Globus pallidus (tissue), 1 donor: ENCODE measurements around the gene APOBEC3G.
"Not testable (repeated sequence)": the region's sequence is repeated elsewhere in the genome, so short reads cannot be mapped to it uniquely, and the experiment has no call there.

Experiments
- DNase-seq: peaks from one replicate; pipeline ENCODE4 v3.0.0-alpha.2; 2015; ENCODE audit warnings: low spot score

APOBEC3G gene

DNA sequence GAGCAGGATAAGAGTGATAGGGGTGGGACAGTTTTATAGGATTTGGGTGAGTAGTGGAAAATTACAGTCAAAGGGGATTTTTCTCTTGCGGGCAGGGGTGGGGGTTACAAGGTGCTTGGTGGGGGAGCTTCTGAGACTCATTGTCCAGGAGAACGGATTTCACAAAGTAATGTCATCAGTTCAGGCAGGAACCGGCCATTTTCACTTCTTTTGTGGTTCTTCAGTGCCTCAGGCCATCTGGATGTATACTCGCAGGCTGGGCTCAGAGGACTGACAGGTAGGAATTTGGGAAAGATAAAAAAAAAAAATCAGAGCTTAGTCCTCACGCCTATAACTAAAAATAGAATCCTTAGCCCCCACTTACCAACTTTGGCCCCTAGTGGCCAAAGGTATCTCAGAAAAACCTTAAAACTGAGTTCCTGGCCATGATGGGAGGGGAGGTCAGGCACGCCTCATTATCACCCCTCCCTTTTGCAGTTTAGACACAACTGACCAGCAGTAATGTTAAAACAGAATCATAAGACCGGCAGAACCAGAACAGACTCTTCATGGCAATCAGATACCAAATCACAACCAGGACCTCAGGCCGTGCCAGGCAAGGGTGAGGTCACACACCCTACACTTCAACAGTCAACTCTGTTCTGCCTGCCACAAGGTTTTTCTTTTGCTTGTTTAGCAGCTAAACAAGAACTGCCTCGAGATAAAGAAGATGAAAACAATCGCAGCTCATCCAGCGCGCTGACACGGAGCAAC, 8.9 kb upstream of the APOBEC3G start:
- no peak for DNase-seq

DNA sequence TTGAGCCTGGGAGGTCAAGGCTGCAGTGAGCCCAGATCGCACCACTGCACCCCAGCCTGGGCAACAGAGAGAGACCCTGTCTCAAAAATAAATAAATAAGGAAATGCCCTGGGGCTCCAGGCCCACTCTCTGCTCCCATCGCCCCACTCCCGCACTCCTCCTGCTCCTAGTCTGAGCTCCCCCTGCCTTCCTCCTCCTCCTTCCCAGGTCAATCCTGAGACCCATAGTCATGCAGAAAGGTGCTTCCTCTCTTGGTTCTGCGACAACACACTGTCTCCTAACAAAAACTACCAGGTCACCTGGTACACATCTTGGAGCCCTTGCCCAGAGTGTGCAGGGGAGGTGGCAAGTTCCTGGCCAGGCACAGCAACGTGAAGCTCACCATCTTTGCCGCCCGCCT, 6.9 kb upstream of the APOBEC3G start:
- no peak for DNase-seq

DNA sequence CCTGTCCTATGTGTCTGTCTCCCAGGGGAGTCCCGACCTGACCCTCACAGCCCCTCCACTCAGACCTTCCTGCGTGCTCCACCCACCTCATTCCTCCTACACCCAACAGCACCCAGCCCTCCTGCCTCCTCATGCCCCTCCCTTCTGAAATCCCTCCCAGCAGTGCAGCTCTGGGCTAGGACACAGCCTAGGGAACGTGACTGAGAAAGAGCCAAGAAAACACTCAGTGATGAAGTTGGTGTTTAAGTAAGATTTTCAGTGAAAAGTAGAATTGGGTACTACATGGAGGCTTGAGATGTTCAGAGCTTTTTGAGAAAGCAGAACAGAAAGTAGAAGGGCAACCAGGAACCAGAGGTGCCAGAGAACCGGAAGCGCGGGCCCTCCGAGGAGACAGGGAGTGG, 4.5 kb upstream of the APOBEC3G start:
- not testable (repeated sequence) for DNase-seq

DNA sequence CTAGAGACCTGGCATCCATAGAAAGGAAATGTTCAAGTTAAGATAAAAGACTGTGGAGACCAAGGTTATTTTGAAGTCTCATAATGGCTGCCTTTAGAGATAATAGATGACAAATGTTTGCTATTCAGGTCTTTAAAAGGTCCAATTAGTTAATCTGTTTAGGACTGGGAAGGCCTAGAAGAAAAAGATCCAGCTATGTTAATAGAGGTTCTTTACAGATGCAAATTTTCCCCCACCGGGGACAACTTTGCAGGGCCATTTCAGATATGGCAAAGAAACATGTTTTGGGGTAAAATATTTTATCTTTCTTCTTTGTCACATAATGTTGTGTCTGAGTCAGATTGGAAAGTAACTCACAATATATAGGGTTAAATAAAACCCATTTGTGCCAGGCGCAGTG, 3.1 kb upstream of the APOBEC3G start:
- no peak for DNase-seq

DNA sequence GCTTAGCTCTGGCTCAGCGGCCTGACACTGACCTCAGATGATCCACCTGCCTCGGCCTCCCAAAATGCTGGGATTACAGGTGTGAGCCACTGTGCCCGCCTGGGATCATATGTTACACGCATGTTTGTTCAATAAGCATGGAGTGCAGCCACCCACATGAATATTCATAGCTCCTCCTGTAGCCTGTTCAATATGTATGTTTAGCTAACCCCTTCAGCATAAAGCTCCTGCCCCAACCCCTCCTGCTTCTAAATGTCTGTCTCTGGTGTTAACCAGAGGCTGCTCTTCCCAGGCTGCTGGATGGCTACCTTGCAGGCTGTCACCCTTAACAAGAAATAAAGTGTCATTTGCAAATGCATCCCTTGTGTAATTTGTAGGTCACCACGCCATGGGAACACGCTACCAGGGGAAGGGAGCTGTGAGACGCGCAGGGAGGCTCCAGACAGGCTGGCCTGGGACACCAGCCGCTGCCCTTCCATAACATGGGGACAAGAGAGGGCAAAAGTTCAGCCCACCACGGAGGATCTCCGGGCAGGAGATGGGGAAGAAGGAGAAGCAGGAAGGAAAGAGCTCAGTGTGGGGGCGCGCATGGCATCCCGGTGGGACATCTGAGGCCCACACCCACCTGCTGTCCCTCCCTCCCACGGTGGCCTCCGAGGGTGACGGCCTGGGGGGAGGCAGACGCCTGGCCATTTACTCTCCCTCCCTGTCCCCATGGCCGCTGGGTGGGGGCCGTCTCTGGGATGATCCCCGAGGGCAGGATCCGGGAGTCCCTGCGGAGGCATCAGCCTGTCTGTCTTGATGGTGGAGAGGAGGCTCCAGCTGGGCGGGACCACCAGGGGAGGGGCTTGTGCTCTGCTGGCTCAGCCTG, 685 bp upstream of the APOBEC3G start:
- not testable (repeated sequence) for DNase-seq

DNA sequence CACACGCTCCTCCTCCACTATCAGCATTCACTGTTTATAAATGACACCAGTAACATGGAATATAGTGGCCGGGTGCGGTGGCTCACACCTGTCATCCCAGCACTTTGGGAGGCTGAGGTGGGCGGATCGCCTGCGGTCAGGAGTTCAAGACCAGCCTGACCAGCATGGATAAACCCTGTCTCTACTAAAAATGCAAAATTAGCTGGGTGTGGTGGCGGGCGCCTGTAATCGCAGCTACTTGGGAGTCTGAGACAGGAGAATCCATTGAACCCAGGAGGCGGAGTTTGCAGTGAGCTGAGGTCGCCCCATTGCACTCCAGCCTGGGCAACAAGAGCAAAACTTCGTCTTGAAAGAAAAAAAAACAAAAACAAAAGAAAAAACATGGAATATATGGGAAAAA, 837 bp downstream of the APOBEC3G start:
- DNase-seq, result not testable (repeated sequence)

DNA sequence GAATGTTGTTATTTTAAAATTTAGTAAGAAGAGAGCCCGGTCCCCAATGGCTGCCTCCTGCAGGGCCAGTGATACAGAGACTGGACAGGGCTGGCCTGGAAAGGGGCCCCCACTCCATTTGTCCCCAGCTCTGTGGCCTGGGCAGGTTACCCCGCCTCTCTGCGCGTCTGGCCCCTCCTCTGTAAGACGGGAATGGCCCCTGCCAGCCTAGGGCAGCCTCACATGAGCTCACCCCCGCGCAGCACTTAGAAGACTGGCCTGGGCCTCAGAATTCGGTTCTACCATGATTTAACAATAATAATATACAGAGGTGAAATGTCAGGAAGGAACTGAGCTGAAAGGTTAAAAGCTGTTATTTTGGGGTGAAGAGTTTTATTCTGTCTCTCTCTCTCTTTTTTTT, 1.3 kb downstream of the APOBEC3G start:
- no peak for DNase-seq

DNA sequence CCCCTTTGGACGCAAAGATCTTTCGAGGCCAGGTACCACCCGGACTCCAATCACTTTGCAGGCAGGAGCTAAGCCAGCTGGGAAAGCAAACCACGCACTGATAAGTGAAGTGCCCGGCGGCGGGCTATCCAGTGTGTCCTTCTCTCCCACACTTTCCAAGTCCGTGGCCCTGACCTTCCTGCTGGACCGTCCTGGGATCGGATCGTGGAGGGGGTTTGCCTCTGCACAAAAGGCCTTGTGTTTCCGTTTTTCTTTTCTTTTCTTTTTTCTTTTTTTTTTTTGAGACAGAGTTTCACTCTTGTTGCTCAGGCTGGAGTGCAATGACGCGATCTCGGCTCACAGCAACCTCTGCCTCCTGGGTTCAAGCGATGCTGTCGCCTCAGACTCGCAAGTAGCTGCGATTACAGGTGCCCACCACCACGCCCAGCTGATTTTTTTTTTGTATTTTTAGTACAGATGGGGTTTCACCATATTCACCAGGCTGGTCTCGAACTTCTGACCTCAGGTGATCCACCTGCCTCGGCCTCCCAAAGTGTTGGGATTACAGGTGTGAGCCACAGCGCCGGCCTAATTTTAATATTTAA, 2.1 kb downstream of the APOBEC3G start:
- not testable (repeated sequence) for DNase-seq

DNA sequence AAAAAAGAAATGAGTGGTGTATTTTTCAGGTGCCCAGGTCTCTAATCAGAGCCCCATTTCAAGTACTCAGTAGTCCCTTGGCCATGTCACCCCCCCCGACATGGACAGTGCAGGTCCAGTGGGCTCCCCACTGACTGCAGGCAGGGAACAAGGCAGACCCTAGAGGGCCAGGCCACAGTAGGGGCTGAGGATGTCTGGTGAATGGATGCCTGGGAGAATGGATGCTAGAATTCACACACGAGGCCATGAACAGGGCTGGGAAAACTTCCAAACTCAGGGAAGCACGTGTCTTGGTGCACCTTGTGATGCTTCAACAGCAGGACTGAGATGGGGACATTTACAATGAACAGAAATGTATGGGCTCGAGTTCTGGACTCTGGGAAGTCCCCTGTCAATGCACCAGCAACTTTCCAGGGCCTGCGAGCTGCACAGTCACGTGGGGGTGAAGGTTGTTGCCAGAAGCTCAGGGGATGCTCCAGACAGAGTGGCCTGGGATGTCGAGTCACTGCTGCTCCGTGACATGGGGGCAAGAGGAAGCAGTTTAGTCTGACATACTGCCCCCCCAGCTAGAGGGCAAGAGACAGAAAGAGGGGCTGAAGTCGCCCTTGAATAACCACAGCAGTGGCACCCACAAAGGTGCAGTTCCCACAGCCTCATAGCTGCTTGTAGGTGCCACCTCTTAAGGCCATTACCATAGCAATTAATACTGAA, 3.1 kb downstream of the APOBEC3G start:
- no peak for DNase-seq

DNA sequence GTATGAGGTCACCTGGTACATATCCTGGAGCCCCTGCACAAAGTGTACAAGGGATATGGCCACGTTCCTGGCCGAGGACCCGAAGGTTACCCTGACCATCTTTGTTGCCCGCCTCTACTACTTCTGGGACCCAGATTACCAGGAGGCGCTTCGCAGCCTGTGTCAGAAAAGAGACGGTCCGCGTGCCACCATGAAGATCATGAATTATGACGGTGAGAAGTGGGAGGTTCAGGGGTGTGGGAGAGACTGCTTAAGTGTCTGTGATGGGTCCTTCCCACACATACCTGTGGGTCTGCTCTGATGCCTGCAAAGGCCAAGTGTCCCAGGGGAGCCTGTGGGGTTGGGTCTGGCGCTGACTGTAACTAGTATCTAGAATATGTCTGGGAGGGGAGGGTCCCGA, 3.9 kb downstream of the APOBEC3G start:
- DNase-seq, result no peak

DNA sequence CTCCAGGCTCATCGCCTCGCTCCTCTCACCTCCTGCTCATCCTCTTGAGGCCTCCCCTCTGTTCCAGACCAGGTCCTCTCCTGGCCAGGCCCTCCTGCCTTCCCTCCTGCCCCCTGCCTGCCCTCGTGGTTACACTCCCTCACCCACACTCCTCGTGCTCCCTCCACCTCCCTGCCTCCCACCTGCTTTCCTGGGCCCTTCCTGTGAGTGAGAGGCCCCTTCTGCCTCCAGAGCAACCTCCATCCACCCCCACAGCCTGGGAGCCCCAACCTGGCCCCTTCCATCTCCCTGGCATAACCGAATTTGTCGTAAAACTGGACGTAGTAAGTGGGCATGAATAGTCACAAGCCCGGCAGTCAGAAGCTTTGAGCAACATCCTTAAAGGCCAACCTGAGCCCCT, 4.5 kb downstream of the APOBEC3G start:
- DNase-seq, result no peak

DNA sequence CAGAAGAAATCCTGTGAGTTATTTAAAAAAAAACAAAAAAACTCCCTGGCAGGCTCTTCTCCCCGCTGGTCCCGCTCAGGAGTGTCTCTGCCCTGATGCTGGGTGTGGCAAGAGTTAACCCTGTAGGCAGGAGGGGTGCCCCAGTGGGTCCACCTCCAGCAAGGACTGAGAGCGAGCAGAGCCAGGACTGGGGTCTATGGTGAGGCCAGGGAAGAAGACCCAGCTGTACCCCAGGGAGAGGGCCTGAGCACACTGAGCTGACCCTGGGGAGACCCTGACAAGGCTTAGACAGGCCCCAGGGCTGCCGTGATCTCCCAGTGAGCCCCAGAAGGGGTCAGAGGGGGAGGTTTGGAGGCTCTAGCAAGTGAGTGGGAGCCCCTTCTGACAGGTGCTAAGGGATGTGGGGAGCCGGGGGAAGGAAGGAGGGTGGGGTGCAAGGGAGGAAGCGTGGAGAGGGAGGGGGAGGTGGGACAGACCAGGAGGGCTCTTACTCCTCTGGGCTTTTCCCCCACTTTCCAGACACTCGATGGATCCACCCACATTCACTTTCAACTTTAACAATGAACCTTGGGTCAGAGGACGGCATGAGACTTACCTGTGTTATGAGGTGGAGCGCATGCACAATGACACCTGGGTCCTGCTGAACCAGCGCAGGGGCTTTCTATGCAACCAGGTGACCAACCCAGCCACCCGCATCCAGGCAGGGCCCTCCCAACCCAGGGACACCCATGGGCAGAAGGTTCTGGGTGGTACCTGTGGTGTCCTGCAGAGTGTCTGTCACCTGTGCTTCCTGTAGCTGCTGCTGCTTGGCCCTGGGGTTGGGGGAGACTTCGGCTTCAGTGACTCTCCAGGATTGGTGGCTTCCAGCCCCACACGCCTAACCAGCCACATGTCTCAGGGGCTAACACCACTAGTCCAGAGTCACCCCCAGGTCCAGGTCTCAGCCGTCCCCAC, 6.4 kb downstream of the APOBEC3G start:
- no peak for DNase-seq

DNA sequence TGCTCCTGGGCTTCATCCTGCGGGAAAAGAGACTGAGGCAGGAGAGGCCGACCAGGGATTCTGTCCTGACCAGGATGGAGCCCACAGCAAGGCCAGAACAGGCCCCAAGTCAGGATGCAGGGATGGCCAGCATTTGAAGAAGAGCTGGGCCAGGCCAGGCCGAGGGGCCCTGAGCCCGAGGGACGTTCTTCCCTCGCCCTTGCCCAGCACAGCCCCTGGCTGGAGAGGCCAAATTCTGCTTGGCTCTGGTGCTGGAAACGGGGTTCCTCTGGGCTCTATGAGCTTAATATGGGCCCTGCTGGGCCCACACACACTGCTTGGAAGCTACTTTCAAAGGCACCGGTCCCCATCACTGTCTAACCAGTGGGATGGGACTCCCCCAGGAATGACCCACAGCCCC, 7.6 kb downstream of the APOBEC3G start:
- no peak for DNase-seq

DNA sequence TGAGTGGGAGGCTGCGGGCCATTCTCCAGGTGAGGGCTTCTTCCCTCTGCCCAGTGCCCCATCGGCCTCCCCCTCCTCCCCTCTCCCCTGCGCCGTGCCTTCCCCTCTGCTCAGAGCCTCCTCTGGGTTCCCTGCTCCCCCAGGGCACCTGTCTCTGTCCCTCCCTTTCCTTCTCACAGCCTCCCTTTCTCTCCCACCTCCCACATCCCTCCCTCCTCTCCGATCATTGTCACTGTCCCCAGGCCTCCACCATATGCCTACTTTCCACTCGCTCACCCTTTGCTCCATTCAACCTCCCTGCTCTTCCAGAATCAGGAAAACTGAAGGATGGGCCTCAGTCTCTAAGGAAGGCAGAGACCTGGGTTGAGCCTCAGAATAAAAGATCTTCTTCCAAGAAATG, 10.0 kb downstream of the APOBEC3G start:
- DNase-seq, result no peak

DNA sequence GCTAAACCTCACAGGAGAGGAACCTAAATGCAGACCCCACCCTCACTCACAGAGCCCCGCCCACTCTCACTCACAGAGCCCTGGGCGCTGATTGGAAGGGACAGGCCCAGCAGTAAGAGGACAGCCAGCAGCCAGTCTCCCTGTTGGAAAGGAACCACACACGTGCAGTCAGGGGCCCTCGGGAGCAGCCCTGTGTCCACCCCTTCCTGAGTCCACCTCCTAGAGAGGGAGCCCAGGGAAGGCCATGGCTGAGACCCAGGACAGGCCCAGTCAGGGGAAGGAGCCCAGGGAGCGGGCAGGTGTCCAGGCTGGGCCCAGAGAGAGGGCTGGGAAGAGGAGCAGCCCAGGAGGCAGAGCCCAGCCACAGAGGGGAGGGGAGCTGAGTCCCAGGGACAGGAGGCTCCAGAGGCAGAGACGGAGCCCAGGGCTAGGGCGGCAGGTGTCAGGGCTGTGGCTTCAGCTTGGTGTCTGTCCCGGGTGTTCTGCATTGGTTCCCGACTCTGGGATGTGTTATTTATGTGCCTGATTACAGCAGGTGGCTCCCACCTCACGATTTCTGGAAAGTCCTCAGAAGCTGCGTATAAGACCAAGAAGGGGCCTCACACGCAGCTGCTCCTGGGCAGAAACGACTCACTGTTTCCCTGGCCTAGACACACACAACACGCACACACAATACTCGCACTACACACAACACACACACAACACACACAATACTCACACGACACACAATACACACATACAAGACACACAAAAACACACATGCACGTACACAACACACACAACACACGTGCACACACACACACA, 11.0 kb downstream of the APOBEC3G start:
- no peak for DNase-seq

DNA sequence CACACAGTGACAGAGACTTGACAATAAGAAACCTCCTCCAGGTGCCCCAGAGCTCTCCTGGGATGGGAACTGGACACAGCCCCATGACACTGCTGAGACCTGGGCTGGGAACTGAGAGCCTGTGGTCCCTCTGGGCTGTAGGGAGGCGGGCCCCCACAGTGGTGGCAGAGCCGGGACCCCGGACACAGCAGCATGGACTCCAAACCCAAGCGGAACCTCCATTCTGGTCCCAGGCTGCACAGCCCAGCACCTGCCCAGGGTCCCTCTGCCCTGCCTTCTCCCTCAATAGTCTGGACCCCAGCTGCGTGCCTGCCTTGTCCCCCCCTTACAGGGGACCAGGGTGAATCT, 11.6 kb downstream of the APOBEC3G start:
- no peak for DNase-seq

DNA sequence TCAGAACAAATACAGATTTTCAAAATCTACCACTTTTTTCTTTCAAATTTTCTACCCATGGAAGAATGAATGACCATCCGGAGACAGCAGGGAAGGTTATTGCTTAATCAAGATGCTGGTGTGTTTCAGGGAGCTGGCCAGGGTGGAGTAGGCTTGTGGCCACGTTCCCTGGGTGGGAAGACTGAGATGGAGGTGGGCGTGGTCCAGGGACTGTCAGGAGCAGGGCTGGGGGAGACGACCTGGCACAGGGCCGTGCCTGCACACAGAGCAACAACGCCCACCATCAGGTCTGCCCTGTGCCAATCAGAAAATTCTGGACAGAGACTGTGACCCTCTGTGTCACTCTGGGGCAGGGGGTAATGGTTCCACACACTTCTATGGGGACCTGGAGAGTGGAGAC, 12.9 kb downstream of the APOBEC3G start:
- no peak for DNase-seq

DNA sequence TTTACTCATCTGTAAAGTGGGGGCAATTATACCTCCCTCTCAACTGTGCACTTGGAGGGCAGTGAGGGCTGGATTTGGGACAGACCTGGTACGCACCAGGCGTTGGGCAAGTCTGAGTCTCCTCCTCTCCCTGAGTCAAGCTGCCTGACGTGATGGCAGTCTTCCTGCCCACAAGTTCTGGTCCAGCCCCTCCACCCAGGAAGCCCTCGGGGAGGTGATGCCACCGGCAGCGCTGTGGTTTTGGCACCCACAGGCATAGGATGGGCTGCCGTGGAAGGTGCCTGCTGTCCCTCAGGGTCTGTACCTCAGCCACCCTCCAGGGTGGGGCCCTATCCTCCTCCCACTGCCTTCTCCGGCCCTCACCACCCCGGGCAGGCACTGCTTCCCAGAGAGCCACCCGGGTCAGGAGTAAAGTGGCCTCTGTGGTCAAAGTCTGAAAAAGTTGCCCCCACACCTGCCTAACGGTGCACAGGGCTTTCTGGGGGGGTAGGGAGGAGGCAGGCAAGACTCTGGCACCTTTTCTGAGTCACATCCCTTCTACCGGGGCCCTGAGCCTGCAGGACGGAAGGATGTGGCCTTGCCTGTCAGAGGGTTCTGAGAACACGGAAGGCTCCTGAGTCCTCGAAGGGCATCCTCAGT, 13.5 kb downstream of the APOBEC3G start:
- DNase-seq, result no peak

DNA sequence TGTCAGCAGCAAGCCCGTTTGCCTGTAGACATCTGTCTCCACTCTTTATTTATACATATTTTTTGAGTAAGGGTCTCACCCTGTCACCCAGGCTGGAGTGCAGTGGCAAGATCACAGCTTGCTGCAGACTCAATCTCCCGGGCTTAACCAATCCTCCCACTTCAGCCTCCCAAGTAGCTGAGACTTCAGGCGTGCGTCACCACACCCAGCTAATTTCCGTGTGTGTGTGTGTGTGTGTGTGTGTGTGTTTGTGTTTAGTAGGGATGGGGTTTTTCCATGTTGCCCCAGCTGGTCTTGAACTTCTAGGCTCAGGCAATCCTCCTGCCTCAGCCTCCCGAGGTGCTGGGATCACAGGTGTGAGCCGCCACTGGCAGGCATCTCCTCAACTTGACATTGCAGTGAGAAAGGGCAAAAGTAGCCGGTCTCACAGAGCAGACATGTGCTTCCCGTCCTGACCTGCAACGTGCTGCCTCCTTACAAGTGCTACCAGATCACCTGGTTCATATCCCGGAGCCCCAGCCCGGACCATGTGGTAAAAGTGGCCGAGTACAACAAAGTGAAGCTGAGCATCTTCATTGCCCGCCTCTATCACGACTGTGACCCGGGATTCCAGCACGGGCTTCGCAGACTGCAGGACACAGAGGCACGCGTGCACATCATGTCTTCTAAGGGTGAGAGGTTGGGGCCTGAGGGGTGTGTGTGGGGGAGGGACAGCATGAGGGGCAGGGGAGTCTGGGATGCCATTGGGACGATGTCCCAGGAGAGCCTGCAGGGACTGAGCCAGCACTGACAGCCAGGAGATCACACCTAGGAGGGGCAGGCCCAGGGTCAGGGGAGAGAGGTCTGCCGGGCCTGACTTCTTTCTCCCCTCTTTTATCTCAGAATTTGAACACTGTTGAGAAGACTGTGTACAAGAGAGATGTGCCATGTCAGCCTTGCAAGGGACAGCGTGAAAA, 14.3 kb downstream of the APOBEC3G start:
- DNase-seq, result no peak
